Measurements from ENCODE around the gene GRIP1.

GRIP1 gene

DNA sequence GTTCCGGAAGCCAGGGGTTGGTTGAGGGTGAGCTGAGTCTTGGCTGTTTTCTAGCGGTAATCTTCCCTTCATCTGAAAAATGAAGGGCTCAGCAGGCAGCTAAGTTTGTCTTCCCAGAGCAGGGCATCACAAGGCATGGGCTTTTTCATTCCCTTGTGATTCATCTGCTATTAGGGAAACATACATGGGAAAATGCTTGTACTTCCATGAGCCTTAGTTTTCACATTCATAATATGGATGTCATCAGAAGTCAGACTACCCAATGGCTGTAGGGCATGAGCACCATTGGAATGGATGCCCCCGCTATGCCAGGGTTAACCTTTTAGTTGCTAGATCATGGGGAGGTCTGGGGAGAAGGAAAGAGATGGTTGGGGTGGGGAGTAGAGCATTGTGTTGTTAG, 357.9 kb downstream of the GRIP1 start:
- no peak for DNase-seq

DNA sequence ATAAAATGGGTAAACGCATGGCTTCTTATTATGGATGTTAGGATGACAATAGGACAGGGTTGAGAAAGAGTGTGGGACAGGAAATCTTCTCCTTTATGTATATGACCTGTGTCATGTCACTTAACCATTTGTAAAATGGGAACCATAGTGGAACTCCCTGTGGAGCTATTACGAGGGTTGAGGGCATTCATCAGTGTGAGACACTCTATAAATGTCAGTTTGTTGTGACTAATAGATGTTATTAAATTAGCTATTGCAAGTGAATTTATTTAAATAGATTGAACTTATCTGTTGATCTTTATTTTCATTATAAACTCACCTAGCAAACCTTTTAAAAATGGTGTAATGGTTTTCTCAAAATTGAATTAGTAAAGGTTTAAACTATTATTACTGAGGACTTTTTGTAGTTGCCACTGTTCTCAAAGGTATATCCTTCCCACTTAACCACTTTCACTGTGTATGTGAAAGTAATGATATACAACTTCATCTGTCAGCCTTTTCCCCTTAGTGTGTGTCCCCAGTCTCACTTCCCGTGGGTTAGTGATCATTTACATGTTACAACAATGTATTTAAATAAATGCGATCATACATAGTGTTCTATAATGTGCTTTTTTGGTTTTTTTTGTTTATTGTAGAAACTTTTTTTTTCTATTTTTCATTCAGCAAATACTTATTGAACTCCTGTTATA, 359.5 kb downstream of the GRIP1 start:
- DNase-seq: no peak

DNA sequence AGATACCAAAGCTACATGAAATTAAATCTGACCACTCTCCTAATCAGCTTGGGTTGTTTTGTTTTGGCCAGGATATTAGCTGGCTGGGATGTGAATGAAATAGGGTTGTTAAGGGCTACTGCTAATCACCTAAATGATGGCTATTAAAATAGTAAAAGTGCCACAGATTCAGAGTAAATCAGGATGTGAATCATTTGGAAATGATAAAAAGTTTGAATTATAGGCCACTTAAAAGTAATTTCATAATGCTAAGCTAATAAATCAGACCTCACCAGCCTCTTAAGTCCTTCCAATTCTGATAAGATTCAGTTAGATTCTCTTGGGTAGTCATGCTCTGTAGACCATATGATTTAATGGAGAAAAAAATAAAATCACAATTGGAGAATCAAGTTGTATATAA, 364.6 kb downstream of the GRIP1 start:
- DNase-seq: no peak

DNA sequence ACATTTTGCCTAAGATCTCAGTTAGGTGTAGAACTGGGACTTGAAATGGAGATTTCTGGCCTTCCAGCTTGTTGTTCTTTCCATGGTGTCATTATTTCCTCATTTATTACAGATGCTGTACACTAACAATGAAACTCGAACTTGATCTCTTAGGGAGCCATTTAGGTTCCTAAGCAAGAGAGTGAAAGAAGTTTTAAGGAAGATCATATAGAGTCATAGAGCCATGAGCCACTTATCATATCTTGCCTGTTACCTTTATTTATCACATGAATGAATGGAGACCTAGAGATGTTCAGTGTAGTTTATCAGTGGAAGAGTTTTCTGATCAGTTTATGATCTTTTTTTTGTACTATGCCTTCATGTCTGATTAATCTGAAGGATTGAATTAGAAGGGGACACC, 366.7 kb downstream of the GRIP1 start:
- no peak for DNase-seq

DNA sequence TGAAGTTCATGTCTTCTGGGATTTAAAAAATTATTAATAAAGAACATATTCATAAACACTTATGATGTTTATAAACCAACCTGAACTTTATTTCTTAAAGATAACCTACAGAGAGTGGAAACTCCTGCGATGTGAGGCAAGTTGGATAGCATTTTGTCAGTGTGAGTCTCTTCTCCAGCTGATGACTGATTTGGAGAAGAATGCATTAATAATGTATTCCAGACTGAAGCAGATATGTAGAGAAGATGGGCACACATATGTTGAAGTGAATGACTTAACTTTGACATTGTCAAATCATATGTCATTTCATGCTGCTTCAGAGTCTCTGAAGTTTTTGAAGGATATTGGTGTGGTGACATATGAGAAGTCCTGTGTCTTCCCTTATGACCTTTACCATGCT, 369.3 kb downstream of the GRIP1 start:
- no peak for DNase-seq

DNA sequence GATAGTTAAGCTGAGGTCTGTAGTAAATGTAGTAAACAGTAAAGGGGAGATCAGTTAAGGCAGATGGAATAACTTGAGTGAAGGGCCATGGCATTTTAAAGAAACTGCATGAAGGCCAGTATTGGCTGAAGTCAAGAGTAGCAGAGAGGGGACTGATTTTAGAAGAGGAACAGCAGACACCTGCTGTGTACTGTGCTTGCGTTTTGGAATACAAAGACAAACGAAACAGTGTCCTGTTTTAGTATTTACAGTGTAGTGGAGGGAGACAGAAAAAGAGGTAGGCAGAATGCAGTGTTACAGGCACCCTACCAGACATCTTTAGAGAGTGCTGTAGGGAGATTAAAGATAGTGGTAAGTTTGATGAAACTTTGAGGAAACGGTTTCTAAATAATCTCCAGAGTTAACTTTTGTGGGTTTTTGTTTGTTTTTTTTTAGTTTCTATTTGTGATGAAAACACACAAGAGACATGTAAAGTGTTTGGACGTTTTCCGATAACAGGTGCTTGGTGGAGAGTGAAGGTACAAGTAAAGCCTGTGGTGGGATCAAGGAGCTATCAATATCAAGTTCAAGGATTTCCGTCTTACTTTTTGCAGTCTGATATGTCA, 374.5 kb downstream of the GRIP1 start:
- peak in 1 of 5 experiments; percentile 79 for DNase-seq

DNA sequence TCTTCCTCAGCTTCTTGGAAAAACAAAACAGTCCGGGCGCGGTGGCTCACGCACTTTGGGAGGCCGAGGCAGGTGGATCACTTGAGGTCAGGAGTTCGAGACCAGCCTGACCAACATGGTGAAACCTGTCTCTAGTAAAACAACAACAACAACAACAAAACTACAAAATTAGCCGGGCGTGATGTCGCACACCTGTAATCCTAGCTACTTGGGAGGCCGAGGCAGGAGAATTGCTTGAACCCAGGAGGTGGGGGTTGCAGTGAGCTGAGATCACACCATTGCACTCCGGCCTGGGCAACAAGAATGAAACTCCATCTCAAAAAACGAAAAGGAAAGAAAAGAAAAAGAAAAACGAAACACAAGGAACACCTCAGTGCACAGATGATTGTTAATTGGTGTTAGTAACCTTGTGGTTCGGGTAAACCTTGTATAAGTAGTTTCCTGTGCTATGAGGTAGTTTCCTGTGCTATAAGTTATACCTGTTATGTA, 375.5 kb downstream of the GRIP1 start:
- peak in 2 of 5 experiments; percentile 57 to 89 for DNase-seq

DNA sequence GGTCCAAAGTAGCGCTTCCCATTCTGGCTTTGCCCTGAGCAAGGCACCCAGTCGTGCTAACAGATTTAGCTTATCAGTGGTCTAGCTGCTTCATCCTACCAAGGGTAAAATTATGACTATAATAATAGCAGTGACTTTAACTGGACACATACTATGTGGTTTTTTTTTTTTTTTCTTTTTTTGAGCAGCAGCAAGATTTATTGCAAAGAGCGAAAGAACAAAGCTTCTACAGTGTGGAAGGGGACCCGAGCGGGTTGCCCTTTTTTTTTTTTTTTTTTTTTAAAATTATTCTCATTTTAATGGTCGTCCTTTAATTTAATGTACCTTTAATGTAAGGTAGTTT, 376.1 kb downstream of the GRIP1 start:
- DNase-seq: no peak

DNA sequence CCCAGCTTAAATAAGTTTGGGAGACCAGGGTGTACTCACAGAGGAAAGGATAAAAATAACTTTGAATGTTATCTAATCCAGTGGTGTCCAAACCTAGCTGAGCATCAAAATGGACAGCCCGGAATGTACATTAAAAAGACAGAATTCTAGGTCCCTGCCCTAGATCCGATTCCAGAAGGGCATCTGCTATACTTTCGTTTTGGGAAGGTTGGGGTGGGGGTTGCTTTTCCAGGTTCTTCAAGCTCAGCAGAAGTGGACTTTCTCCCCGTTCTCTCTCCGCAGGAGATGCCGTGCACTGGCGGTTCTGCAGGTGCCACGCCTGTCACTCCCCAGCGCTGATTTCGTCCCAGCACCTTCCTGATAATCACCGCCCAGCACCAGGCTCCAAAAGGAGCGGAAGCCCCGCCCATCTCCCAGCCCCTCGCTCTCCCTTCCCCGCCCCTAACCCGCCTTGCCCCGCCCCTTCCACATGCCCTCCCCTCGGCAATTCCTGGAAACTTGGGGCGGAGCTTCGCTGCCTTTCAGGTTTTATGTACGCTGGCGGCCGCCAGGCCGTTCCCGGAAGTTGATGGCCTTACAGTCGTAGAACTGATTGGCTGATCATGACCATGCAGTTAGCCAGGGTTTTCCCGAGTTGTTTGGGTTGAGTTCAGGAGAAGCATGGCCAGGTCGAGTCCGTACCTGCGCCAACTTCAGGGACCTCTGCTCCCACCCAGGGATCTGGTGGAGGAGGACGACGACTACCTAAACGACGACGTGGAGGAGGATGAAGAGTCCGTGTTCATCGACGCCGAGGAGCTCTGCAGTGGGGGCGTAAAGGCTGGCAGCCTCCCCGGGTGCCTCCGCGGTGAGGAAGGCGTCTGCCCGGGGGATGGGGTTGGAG, 376.7 kb downstream of the GRIP1 start, which contains the start of gene HELB:
HELB (plus strand) TSS at position 550 of the 883 bp plus-strand sequence; CDS start at position 661, 111 bp downstream.
- DNase-seq: peak; percentile 86 to 97 (median 96)

DNA sequence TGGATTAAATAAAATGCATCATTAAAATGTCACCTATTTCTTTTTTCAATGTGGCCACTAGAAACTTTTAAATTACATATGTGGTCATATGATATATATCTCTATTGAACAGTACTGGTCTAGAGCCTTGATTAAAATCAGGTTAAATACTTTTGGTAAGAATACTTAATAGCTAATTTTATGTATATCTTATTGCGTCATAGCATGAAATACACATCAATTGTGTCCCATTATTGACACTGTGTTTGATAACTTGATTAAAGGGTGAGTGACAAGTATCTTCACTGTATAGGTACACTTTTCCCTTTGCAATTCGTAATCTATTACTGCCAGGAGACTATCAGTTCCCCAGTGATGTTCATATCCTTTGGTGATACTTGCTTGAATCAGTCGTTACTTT, 381.0 kb downstream of the GRIP1 start:
- no peak for DNase-seq
